DND-41 (cell line): ENCODE results near the gene CTNNA1.

Experiments used
- ATAC-seq: fragments of 200-7000 bp; cut with Tn5 transposase; 3 replicates; pipeline ENCODE4 v1.9.1; 2021; ENCODE audit warnings: low read depth; ENCODE audit not compliant: insufficient read depth
- DNase-seq: peaks from one replicate; pipeline ENCODE4 v3.0.0-alpha.2; 2020
- H2AFZ ChIP-seq: 2 replicates; pipeline ENCODE4 v1.6.0; 2012; ENCODE audit warnings: low read depth, low read length
- H3K27ac ChIP-seq: 2 replicates; pipeline ENCODE4 v1.5.1; 2012; ENCODE audit warnings: low read length, inconsistent platforms
- H3K27me3 ChIP-seq: fragments of 200-600 bp; sonication (generic); 2 replicates; pipeline ENCODE4 v1.6.0; 2012; ENCODE audit warnings: low read length, mild to moderate bottlenecking, inconsistent platforms; ENCODE audit not compliant: insufficient read depth, poor library complexity
- H3K36me3 ChIP-seq: 2 replicates; pipeline ENCODE4 v1.5.1; 2012; ENCODE audit warnings: low read length, inconsistent platforms; ENCODE audit not compliant: insufficient read depth
- H3K4me1 ChIP-seq: 2 replicates; pipeline ENCODE4 v1.5.1; 2012; ENCODE audit warnings: mild to moderate bottlenecking, low read length; ENCODE audit not compliant: insufficient read depth
- H3K4me2 ChIP-seq: 2 replicates; pipeline ENCODE4 v1.6.0; 2012; ENCODE audit warnings: mild to moderate bottlenecking, moderate library complexity, low read length, inconsistent platforms; ENCODE audit not compliant: insufficient read depth
- H3K4me3 ChIP-seq, 2 experiments: fragments of 200-600 bp in 1 of 2; shearing (Covaris generic) in 1 of 2; 2 replicates each; pipeline ENCODE4 v1.5.1; 2012 to 2016; ENCODE audit warnings: inconsistent platforms in 2 of 2, low read length in 2 of 2, mild to moderate bottlenecking in 2 of 2, low read depth in 1 of 2, moderate library complexity in 1 of 2
- H3K79me2 ChIP-seq: 2 replicates; pipeline ENCODE4 v1.6.0; 2012; ENCODE audit warnings: low read length, inconsistent platforms; ENCODE audit not compliant: insufficient read depth
- H3K9ac ChIP-seq: 2 replicates; pipeline ENCODE4 v1.6.0; 2012; ENCODE audit warnings: low read depth, mild to moderate bottlenecking, inconsistent platforms, low read length, moderate library complexity
- H3K9me3 ChIP-seq: 2 replicates; pipeline ENCODE4 v1.5.1; 2012; ENCODE audit warnings: low read length, moderate library complexity, mild to moderate bottlenecking, inconsistent platforms; ENCODE audit not compliant: insufficient read depth, severe bottlenecking
- H4K20me1 ChIP-seq: 2 replicates; pipeline ENCODE4 v1.6.0; 2012; ENCODE audit warnings: low read length; ENCODE audit not compliant: insufficient read depth
- CTCF ChIP-seq: IDR thresholded peaks from 2 replicates; pipeline ENCODE4 v1.5.1; 2012; ENCODE audit warnings: borderline replicate concordance, low read length, moderate library complexity, mild to moderate bottlenecking; ENCODE audit not compliant: poor library complexity, severe bottlenecking; ENCODE audit errors: extremely low read depth
- EZH2 ChIP-seq: IDR thresholded peaks from 3 replicates; pipeline ENCODE4 v1.6.1; 2012; ENCODE audit warnings: borderline replicate concordance, low read depth, mild to moderate bottlenecking, moderate library complexity, low read length, inconsistent platforms; ENCODE audit not compliant: severe bottlenecking

Gene CTNNA1

GRCh38 chr5:138929571-138929955 lies 176.3 kb downstream of the CTNNA1 start:
- no peaks in the 10 kb centered on the region for H3K9me3 ChIP-seq
- no peaks in the 10 kb centered on the region for H3K27me3 ChIP-seq
- no peaks in the 10 kb centered on the region for H3K36me3 ChIP-seq
- no peaks in the 10 kb centered on the region for H3K4me1 ChIP-seq
- no peak overlapping the region for H3K4me2 ChIP-seq
- ATAC-seq (no peak), DNase-seq (no peak)
- no peak overlapping the region for H2AFZ ChIP-seq
- H3K9ac ChIP-seq, result no peak overlapping the region
- no peaks in the 10 kb centered on the region for H3K79me2 ChIP-seq
- H4K20me1 ChIP-seq, result no peaks in the 10 kb centered on the region; the same call in 1 of the 2 replicates
- H3K4me3 ChIP-seq, result no peak overlapping the region
- H3K27ac ChIP-seq, result no peak overlapping the region
- TF ChIP-seq EZH2 (no peak), CTCF (no peak)

GRCh38 chr5:138930371-138931097 lies 177.3 kb downstream of the CTNNA1 start:
- Histone ChIP-seq H4K20me1 (no peaks in the 10 kb centered on the region; the same call in 1 of the 2 replicates), H3K9ac (no peak overlapping the region), H3K79me2 (no peaks in the 10 kb centered on the region), H3K4me3 (no peak overlapping the region), H2AFZ (no peak overlapping the region), H3K4me2 (no peak overlapping the region), H3K27me3 (no peaks in the 10 kb centered on the region), H3K36me3 (no peaks in the 10 kb centered on the region), H3K4me1 (no peaks in the 10 kb centered on the region), H3K27ac (no peak overlapping the region), H3K9me3 (no peaks in the 10 kb centered on the region)
- TF ChIP-seq EZH2 (no peak), CTCF (no peak)
- ATAC-seq, result no peak
- DNase-seq, result no peak

GRCh38 chr5:138932171-138932810 lies 179.1 kb downstream of the CTNNA1 start:
- no peaks in the 10 kb centered on the region for H3K79me2 ChIP-seq
- DNase-seq (no peak), ATAC-seq (no peak)
- TF ChIP-seq CTCF (peak; percentile 31), EZH2 (no peak)
- no peak overlapping the region for H3K9ac ChIP-seq
- H3K9me3 ChIP-seq, result no peaks in the 10 kb centered on the region
- H3K27ac ChIP-seq, result no peak overlapping the region
- no peaks in the 10 kb centered on the region; the same call in 1 of the 2 replicates for H4K20me1 ChIP-seq
- H3K4me2 ChIP-seq, result no peak overlapping the region
- H3K4me1 ChIP-seq, result no peaks in the 10 kb centered on the region
- H3K27me3 ChIP-seq, result no peaks in the 10 kb centered on the region
- H3K4me3 ChIP-seq, result no peak overlapping the region
- H2AFZ ChIP-seq, result no peak overlapping the region
- H3K36me3 ChIP-seq, result no peaks in the 10 kb centered on the region
